SU-DHL-6 (cell line): Measurements from ENCODE around the gene TMEM225B.

Source experiments
- CTCF ChIP-seq: fragments of 200-600 bp; sonication (generic); IDR thresholded peaks from one replicate; pipeline ENCODE4 v1.5.1; 2017; ENCODE audit warnings: antibody characterized with exemption, mild to moderate bottlenecking, low read length, moderate library complexity; ENCODE audit not compliant: insufficient read depth, poor library complexity, severe bottlenecking
- EZH2phosphoT487 ChIP-seq: fragments of 200-600 bp; sonication (generic), shearing (Covaris generic); conservative IDR thresholded peaks from 2 replicates; pipeline ENCODE4 v1.6.1; 2018; ENCODE audit warnings: mild to moderate bottlenecking, antibody characterized with exemption, low read length, moderate library complexity, mixed read lengths

GRCh38 chr7:99623091-99623693, 25.1 kb downstream of the TMEM225B start:
- TF ChIP-seq CTCF (no peak), EZH2phosphoT487 (no peak)
